A673 (cell line): Measurements from ENCODE around the gene MRPL34. TPM values are rescaled to one million over a fixed set of nuclear protein-coding genes. Genes with fewer than 3 reads are reported as not detected.

ENCODE experiments used
- BruUV-seq: library from RNA; stranded (reverse); fragments of 400-500 nt; replicated peaks from 2 replicates; lab custom pipeline; 2021; lab: Mats Ljungman, UMichigan
- CTCF ChIA-PET: fragments of 300-600 bp; sonication (Branson Sonifier 250); formaldehyde crosslinking; loops from one replicate; lab custom pipeline; 2022; ENCODE audit warnings: antibody characterized with exemption; lab: Charles Lee
- POLR2A ChIA-PET: fragments of 300-600 bp; sonication (Branson Sonifier 250); formaldehyde crosslinking; loops from one replicate; lab custom pipeline; 2022; ENCODE audit warnings: antibody characterized with exemption; ENCODE audit not compliant: low non-redundant PET; lab: Charles Lee
- DNase-seq: peaks from one replicate; pipeline ENCODE4 v3.0.0-alpha.2; 2015; ENCODE audit warnings: low spot score
- H3K27ac ChIP-seq: fragments of 200-600 bp; sonication (generic); 2 replicates; pipeline ENCODE4 v1.5.1; 2016; ENCODE audit warnings: mixed run types, low read depth, mild to moderate bottlenecking, mixed read lengths, antibody characterized with exemption, low read length; ENCODE audit not compliant: poor library complexity, severe bottlenecking
- H3K27me3 ChIP-seq: fragments of 200-600 bp; sonication (generic); replicated peaks from 2 replicates; pipeline ENCODE4 v1.6.1; 2017; ENCODE audit warnings: mixed run types, low read depth, mild to moderate bottlenecking, mixed read lengths, antibody characterized with exemption, low read length; ENCODE audit not compliant: insufficient read depth, poor library complexity
- H3K36me3 ChIP-seq: fragments of 200-600 bp; sonication (generic); 2 replicates; pipeline ENCODE4 v1.6.1; 2016; ENCODE audit warnings: mixed run types, mild to moderate bottlenecking, mixed read lengths, antibody characterized with exemption, low read length; ENCODE audit not compliant: insufficient read depth, poor library complexity, severe bottlenecking
- H3K4me1 ChIP-seq: fragments of 200-600 bp; sonication (generic); 2 replicates; pipeline ENCODE4 v1.6.1; 2017; ENCODE audit warnings: mixed run types, mild to moderate bottlenecking, mixed read lengths, antibody characterized with exemption, low read length; ENCODE audit not compliant: insufficient read depth, poor library complexity, severe bottlenecking
- H3K4me3 ChIP-seq: fragments of 200-600 bp; sonication (generic); 2 replicates; pipeline ENCODE4 v1.5.1; 2016; ENCODE audit warnings: low read depth, mixed run types, mild to moderate bottlenecking, mixed read lengths, low read length; ENCODE audit not compliant: poor library complexity, severe bottlenecking
- H3K9me3 ChIP-seq: fragments of 200-600 bp; sonication (generic); 2 replicates; pipeline ENCODE4 v1.6.1; 2016; ENCODE audit warnings: mixed run types, low read depth, mild to moderate bottlenecking, mixed read lengths, antibody characterized with exemption, low read length; ENCODE audit not compliant: poor library complexity, severe bottlenecking
- CTCF ChIP-seq: fragments of 300-800, 200-600 bp; sonication (generic); conservative IDR thresholded peaks from 2 replicates; pipeline ENCODE4 v1.5.1; 2017; ENCODE audit warnings: low read depth, mild to moderate bottlenecking, antibody characterized with exemption, low read length, moderate library complexity, mixed read lengths
- EZH2 ChIP-seq: fragments of 200-600 bp; sonication (generic); IDR thresholded peaks from 2 replicates; pipeline ENCODE4 v1.6.1; 2017; ENCODE audit warnings: borderline replicate concordance, low read depth, mild to moderate bottlenecking, mixed read lengths, antibody characterized with exemption, low read length; ENCODE audit not compliant: poor library complexity, severe bottlenecking
- intact Hi-C: fragments of 100-400 bp; cut with micrococcal nuclease; formaldehyde crosslinking; loops from one replicate; pipeline ENCODE4 v1.10.0; 2022; ENCODE audit not compliant: unreplicated experiment
- total RNA-seq: library from RNA; stranded (reverse); gene quantifications from 2 replicates; pipeline ENCODE4 v1.2.3, GENCODE V29; 2021

Gene MRPL34
- total RNA-seq, 1 experiment from 2014 or later: 91.8 TPM

- DNase-seq: no peak
- H3K27ac ChIP-seq: no peak overlapping the region
- H3K4me1 ChIP-seq: no peaks in the 10 kb centered on the region
- H3K36me3 ChIP-seq: peaks cover 21% of the 10 kb centered on the region
- no peak overlapping the region for H3K4me3 ChIP-seq
- CTCF ChIA-PET: no interaction called here
- TF ChIP-seq EZH2 (no peak), CTCF (no peak)
- intact Hi-C loops: no loop called here
- no TSS peak for BruUV-seq
- H3K9me3 ChIP-seq: no peaks in the 10 kb centered on the region
- H3K27me3 ChIP-seq: no peaks in the 10 kb centered on the region
- POLR2A ChIA-PET: no interaction called here
Observed at GRCh38 chr19:17311455-17312188, 6.0 kb downstream of the MRPL34 start.

- Histone ChIP-seq H3K27me3 (no peaks in the 10 kb centered on the region), H3K27ac (no peak overlapping the region), H3K36me3 (peaks cover 21% of the 10 kb centered on the region), H3K4me3 (no peak overlapping the region), H3K4me1 (no peaks in the 10 kb centered on the region), H3K9me3 (no peaks in the 10 kb centered on the region)
- no peak for DNase-seq
- ChIA-PET CTCF (no interaction called here), POLR2A (no interaction called here)
- intact Hi-C loops: no loop called here
- no TSS peak for BruUV-seq
- TF ChIP-seq EZH2 (no peak), CTCF (no peak)
Observed at GRCh38 chr19:17312189-17313113, 6.8 kb downstream of the MRPL34 start.

DNA sequence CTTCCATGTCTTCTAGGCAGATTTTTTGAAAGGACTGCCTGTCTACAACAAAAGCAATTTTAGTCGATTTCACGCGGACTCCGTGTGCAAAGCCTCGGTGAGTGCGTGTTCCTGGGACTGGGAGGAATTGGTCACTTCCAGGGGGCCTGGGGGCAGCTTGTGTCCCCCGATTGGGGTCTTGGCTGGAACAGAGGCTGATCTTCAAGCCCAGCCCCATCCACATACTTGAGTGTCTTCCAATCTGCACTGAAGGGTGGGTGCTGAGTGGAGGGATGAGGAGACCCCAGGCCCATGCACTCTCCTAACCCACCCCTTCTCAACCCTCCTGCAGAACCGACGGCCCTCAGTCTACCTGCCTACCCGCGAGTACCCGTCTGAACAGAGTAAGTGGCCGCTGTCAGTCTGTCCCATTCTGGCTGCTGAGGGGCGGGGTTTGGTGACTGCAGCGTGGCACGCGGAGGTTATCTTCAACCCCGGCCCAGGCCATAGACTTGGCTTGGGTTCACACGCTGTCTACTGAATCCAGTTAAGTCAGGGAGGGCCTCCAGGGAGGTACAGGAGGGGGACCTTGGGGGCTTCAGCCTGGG lies 8.4 kb downstream of the MRPL34 start:
- intact Hi-C loops: no loop called here
- no peak for DNase-seq
- BruUV-seq: no TSS peak
- H3K4me1 ChIP-seq: no peaks in the 10 kb centered on the region
- TF ChIP-seq CTCF (no peak), EZH2 (no peak)
- ChIA-PET POLR2A (no interaction called here), CTCF (no interaction called here)
- H3K27ac ChIP-seq: no peak overlapping the region
- H3K9me3 ChIP-seq: no peaks in the 10 kb centered on the region
- peaks cover 21% of the 10 kb centered on the region for H3K36me3 ChIP-seq
- no peaks in the 10 kb centered on the region for H3K27me3 ChIP-seq
- no peak overlapping the region for H3K4me3 ChIP-seq
